ENCODE measurements around the gene SCN9A.
A peak's percentile ranks its signal among the peaks of the same experiment; 100 is the strongest.
"Not testable (repeated sequence)": the region's sequence is repeated elsewhere in the genome, so short reads cannot be mapped to it uniquely, and the experiment has no call there.

SCN9A gene

GRCh38 chr2:166373951-166374350 lies 1.8 kb downstream of the SCN9A start:
- no peak for DNase-seq

- no peak for DNase-seq
These were observed 2.2 kb downstream of the SCN9A start for GRCh38 chr2:166373539-166373938.

- DNase-seq = no peak
These were observed 2.6 kb downstream of the SCN9A start for GRCh38 chr2:166373105-166373504.

GRCh38 chr2:166372046-166372445 lies 3.7 kb downstream of the SCN9A start:
- no peak for DNase-seq

GRCh38 chr2:166365803-166366420 lies 9.8 kb downstream of the SCN9A start:
- no peak for DNase-seq

GRCh38 chr2:166365239-166365638 lies 10.5 kb downstream of the SCN9A start:
- DNase-seq = no peak

- DNase-seq = no peak
These were observed 11.1 kb downstream of the SCN9A start for GRCh38 chr2:166364476-166365161.

- peak in 1 of 2 donors; percentile 40 for DNase-seq
These were observed 14.2 kb downstream of the SCN9A start for GRCh38 chr2:166361351-166362153.

GRCh38 chr2:166360906-166361305 lies 14.8 kb downstream of the SCN9A start:
- DNase-seq = no peak

GRCh38 chr2:166360426-166360825 lies 15.3 kb downstream of the SCN9A start:
- DNase-seq = no peak

GRCh38 chr2:166357950-166358321 lies 17.8 kb downstream of the SCN9A start:
- DNase-seq = not testable (repeated sequence)

GRCh38 chr2:166357068-166357949 lies 18.4 kb downstream of the SCN9A start:
- DNase-seq = no peak

GRCh38 chr2:166351319-166351718 lies 24.4 kb downstream of the SCN9A start:
- no peak for DNase-seq

GRCh38 chr2:166350525-166350924 lies 25.2 kb downstream of the SCN9A start:
- no peak for DNase-seq

- peak in 1 of 2 donors; percentile 3 for DNase-seq
These were observed 31.2 kb downstream of the SCN9A start for GRCh38 chr2:166344286-166345113.

GRCh38 chr2:166343467-166343866 lies 32.3 kb downstream of the SCN9A start:
- DNase-seq = no peak

GRCh38 chr2:166341426-166341825 lies 34.3 kb downstream of the SCN9A start:
- no peak for DNase-seq

GRCh38 chr2:166338831-166339339 lies 36.9 kb downstream of the SCN9A start:
- DNase-seq = no peak

- no peak for DNase-seq
These were observed 37.8 kb downstream of the SCN9A start for GRCh38 chr2:166337932-166338331.

GRCh38 chr2:166335284-166335683 lies 40.5 kb downstream of the SCN9A start:
- no peak for DNase-seq

GRCh38 chr2:166334805-166335204 lies 40.9 kb downstream of the SCN9A start:
- DNase-seq = no peak

- DNase-seq = no peak
These were observed 41.9 kb downstream of the SCN9A start for GRCh38 chr2:166333801-166334200.

Data from inflammatory macrophage treated with lipopolysaccharide for 1 hour (primary cell).